ENCODE results near the gene DUSP15.
"Not testable (repeated sequence)": the region's sequence is repeated elsewhere in the genome, so short reads cannot be mapped to it uniquely, and the experiment has no call there.

DNA sequence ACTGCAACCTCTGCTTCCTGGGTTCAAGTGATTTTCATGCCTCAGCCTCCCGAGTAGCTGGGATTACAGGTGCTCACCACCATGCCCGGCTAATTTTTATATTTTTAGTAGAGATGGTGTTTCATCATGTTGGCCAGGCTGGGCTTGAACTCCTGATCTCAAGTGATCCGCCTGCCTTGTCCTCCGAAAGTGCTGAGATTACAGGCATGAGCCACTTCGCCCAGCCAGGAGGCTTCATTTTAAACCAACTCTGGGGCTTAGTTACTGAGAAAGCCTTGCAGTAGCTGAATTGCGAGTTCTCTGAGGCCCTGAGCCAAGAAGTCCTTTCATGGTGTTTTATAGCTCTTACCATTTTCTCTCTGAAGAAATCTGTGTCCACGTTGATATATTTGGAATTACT, 56.2 kb downstream of the DUSP15 start:
- TF ChIP-seq CTCF, POLR2A, EP300 (IDR thresholded peaks at IDR 0.05): not testable (repeated sequence)

Data from sigmoid colon (tissue), 4 donors.